ENCODE data around the gene ADAMTSL2.
A peak's percentile ranks its signal among the peaks of the same experiment; 100 is the strongest.

Gene ADAMTSL2

GRCh38 chr9:133602277-133602676 lies 67.8 kb downstream of the ADAMTSL2 start:
- no peaks in the 10 kb centered on the region for H3K79me2 ChIP-seq (ENCODE audit: control insufficient read depth, low read length)
- H3K27me3 ChIP-seq (ENCODE audit: control insufficient read depth, low read length), result peaks cover 6% of the 10 kb centered on the region
- no peak overlapping the region for H3K27ac ChIP-seq (ENCODE audit: low read depth, low read length)
- no peak overlapping the region for H3K4me3 ChIP-seq (ENCODE audit: low read length)
- H3K36me3 ChIP-seq (ENCODE audit: control insufficient read depth, low read length), result no peaks in the 10 kb centered on the region
- H3K9me2 ChIP-seq (replicated peaks; ENCODE audit: control insufficient read depth, low read length), result no peaks in the 10 kb centered on the region
- peaks cover 15% of the 10 kb centered on the region for H3K9me3 ChIP-seq (ENCODE audit: control insufficient read depth, insufficient read depth, low read length)
- peaks cover 13% of the 10 kb centered on the region for H3K4me1 ChIP-seq (ENCODE audit: control insufficient read depth, low read length)
- TF ChIP-seq CTCF (IDR thresholded peaks at IDR 0.05; ENCODE audit: low read depth, low read length, poor library complexity, severe bottlenecking) (no peak), EZH2phosphoT487 (IDR thresholded peaks at IDR 0.05; ENCODE audit: borderline replicate concordance, low read length) (no peak)
- H3K4me2 ChIP-seq (ENCODE audit: low read length), result no peak overlapping the region
- no peaks in the 10 kb centered on the region for H4K20me1 ChIP-seq (ENCODE audit: control insufficient read depth, insufficient read depth, low read depth, low read length)
- H3F3A ChIP-seq (ENCODE audit: control insufficient read depth, insufficient read depth), result no peaks in the 10 kb centered on the region

- no peak overlapping the region for H3K4me2 ChIP-seq (ENCODE audit: low read length)
- TF ChIP-seq CTCF (IDR thresholded peaks at IDR 0.05; ENCODE audit: low read depth, low read length, poor library complexity, severe bottlenecking) (no peak), EZH2phosphoT487 (IDR thresholded peaks at IDR 0.05; ENCODE audit: borderline replicate concordance, low read length) (no peak)
- H4K20me1 ChIP-seq (ENCODE audit: control insufficient read depth, insufficient read depth, low read depth, low read length), result no peaks in the 10 kb centered on the region
- H3K36me3 ChIP-seq (ENCODE audit: control insufficient read depth, low read length), result no peaks in the 10 kb centered on the region
- peaks cover 13% of the 10 kb centered on the region for H3K4me1 ChIP-seq (ENCODE audit: control insufficient read depth, low read length)
- H3F3A ChIP-seq (ENCODE audit: control insufficient read depth, insufficient read depth), result no peaks in the 10 kb centered on the region
- H3K4me3 ChIP-seq (ENCODE audit: low read length), result no peak overlapping the region
- peaks cover 5% of the 10 kb centered on the region; the same call in 1 of the 2 replicates for H3K9me3 ChIP-seq (ENCODE audit: control insufficient read depth, insufficient read depth, low read length)
- H3K9me2 ChIP-seq (replicated peaks; ENCODE audit: control insufficient read depth, low read length), result no peaks in the 10 kb centered on the region
- no peaks in the 10 kb centered on the region for H3K79me2 ChIP-seq (ENCODE audit: control insufficient read depth, low read length)
- no peak overlapping the region for H3K27ac ChIP-seq (ENCODE audit: low read depth, low read length)
- H3K27me3 ChIP-seq (ENCODE audit: control insufficient read depth, low read length), result peaks cover 12% of the 10 kb centered on the region
Observed at GRCh38 chr9:133603135-133603927, 68.8 kb downstream of the ADAMTSL2 start.

GRCh38 chr9:133604214-133604613 lies 69.7 kb downstream of the ADAMTSL2 start:
- Histone ChIP-seq H3K79me2 (ENCODE audit: control insufficient read depth, low read length) (no peaks in the 10 kb centered on the region), H3K27me3 (ENCODE audit: control insufficient read depth, low read length) (peaks cover 12% of the 10 kb centered on the region), H3K4me1 (ENCODE audit: control insufficient read depth, low read length) (peaks cover 13% of the 10 kb centered on the region), H3K27ac (ENCODE audit: low read depth, low read length) (no peak overlapping the region), H3K4me3 (ENCODE audit: low read length) (no peak overlapping the region), H3K9me3 (ENCODE audit: control insufficient read depth, insufficient read depth, low read length) (peaks cover 2% of the 10 kb centered on the region; the same call in 1 of the 2 replicates), H4K20me1 (ENCODE audit: control insufficient read depth, insufficient read depth, low read depth, low read length) (no peaks in the 10 kb centered on the region), H3F3A (ENCODE audit: control insufficient read depth, insufficient read depth) (no peaks in the 10 kb centered on the region), H3K4me2 (ENCODE audit: low read length) (peak overlapping the region; percentile 37), H3K36me3 (ENCODE audit: control insufficient read depth, low read length) (no peaks in the 10 kb centered on the region), H3K9me2 (replicated peaks; ENCODE audit: control insufficient read depth, low read length) (no peaks in the 10 kb centered on the region)
- TF ChIP-seq CTCF (IDR thresholded peaks at IDR 0.05; ENCODE audit: low read depth, low read length, poor library complexity, severe bottlenecking), result peak; percentile 44
- no peak for TF ChIP-seq EZH2phosphoT487 (IDR thresholded peaks at IDR 0.05; ENCODE audit: borderline replicate concordance, low read length)

Data from DOHH2 (cell line).